ENCODE measurements around the gene EML2.

DNA sequence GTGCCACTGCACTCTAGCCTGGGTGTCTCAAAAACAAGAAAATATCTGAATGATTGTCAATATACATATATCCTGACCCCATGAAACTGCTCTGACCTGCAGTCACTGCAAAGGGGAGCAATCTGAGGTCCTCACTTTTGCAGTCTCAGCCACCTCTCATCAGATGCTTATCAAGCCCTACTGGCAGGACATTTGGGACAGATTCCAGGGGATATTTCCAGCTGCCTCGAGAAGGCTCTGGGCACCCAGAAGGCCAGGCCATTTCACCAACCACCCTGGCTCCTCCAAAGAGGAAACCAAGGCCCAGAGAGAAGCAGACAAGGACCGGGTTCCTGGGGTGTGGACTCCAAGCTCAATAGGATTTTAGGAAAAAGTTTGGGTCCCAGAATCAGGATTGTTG, 2.3 kb downstream of the EML2 start:
- TF ChIP-seq, protein P1, sequence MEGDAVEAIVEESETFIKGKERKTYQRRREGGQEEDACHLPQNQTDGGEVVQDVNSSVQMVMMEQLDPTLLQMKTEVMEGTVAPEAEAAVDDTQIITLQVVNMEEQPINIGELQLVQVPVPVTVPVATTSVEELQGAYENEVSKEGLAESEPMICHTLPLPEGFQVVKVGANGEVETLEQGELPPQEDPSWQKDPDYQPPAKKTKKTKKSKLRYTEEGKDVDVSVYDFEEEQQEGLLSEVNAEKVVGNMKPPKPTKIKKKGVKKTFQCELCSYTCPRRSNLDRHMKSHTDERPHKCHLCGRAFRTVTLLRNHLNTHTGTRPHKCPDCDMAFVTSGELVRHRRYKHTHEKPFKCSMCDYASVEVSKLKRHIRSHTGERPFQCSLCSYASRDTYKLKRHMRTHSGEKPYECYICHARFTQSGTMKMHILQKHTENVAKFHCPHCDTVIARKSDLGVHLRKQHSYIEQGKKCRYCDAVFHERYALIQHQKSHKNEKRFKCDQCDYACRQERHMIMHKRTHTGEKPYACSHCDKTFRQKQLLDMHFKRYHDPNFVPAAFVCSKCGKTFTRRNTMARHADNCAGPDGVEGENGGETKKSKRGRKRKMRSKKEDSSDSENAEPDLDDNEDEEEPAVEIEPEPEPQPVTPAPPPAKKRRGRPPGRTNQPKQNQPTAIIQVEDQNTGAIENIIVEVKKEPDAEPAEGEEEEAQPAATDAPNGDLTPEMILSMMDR (IDR thresholded peaks at IDR 0.05) = no peak
- TF ChIP-seq ZFX (IDR thresholded peaks at IDR 0.05; ENCODE audit: borderline replicate concordance) = no peak

Measured in 22Rv1 (cell line).